Suppressor macrophage (primary cell): Measurements from ENCODE around the gene CKAP2L.

Experiments used
- DNase-seq, 4 experiments: peaks; one replicate each; pipeline ENCODE4 v3.0.0-alpha.2; 2020 to 2022

CKAP2L gene

GRCh38 chr2:112760149-112760548 is 4.3 kb downstream of the CKAP2L start:
- DNase-seq, result no peak

GRCh38 chr2:112758711-112759110 is 5.7 kb downstream of the CKAP2L start:
- no peak for DNase-seq

GRCh38 chr2:112757265-112757664 is 7.1 kb downstream of the CKAP2L start:
- peak; percentile 22 to 64 (median 54) for DNase-seq

- DNase-seq, result no peak
Observed at GRCh38 chr2:112756207-112756606, 8.2 kb downstream of the CKAP2L start.

- no peak for DNase-seq
Observed at GRCh38 chr2:112755444-112755843, 9.0 kb downstream of the CKAP2L start.

- DNase-seq, result peak; percentile 46 to 74 (median 64)
Observed at GRCh38 chr2:112754564-112754963, 9.8 kb downstream of the CKAP2L start.

- DNase-seq, result no peak
Observed at GRCh38 chr2:112752667-112753066, 11.7 kb downstream of the CKAP2L start.

GRCh38 chr2:112751451-112752197 is 12.8 kb downstream of the CKAP2L start:
- no peak for DNase-seq

GRCh38 chr2:112750560-112750843 is 13.9 kb downstream of the CKAP2L start:
- DNase-seq, result no peak

- DNase-seq, result peak; percentile 80 to 92 (median 88)
Observed at GRCh38 chr2:112749755-112750559, 14.5 kb downstream of the CKAP2L start.

- no peak for DNase-seq
Observed at GRCh38 chr2:112740527-112740926, 23.9 kb downstream of the CKAP2L start.

- no peak for DNase-seq
Observed at GRCh38 chr2:112737542-112738232, 26.7 kb downstream of the CKAP2L start.

- DNase-seq, result no peak
Observed at GRCh38 chr2:112733871-112734270, 30.5 kb downstream of the CKAP2L start.

- DNase-seq, result no peak
Observed at GRCh38 chr2:112733456-112733855, 31.0 kb downstream of the CKAP2L start.

GRCh38 chr2:112731479-112731878 is 32.9 kb downstream of the CKAP2L start:
- no peak for DNase-seq

- DNase-seq, result no peak
Observed at GRCh38 chr2:112730791-112731190, 33.6 kb downstream of the CKAP2L start.

- DNase-seq, result peak in 3 of 4 experiments; percentile 37 to 46 (median 37)
Observed at GRCh38 chr2:112730216-112730615, 34.2 kb downstream of the CKAP2L start.

GRCh38 chr2:112728378-112729175 is 35.8 kb downstream of the CKAP2L start:
- no peak for DNase-seq

GRCh38 chr2:112728029-112728362 is 36.4 kb downstream of the CKAP2L start:
- no peak for DNase-seq

GRCh38 chr2:112727276-112728028 is 37.0 kb downstream of the CKAP2L start:
- DNase-seq, result no peak

- DNase-seq, result peak; percentile 97 to 98 (median 98)
Observed at GRCh38 chr2:112726487-112727190, 37.8 kb downstream of the CKAP2L start.
